GM21619 (cell line): ENCODE results near the gene TEX30.

Experiments used
- ATAC-seq: cut with Tn5 transposase; IDR thresholded peaks from one replicate; pipeline ENCODE4 v1.9.1; 2021; ENCODE audit not compliant: unreplicated experiment

Gene TEX30

GRCh38 chr13:102718746-102719145, 54.8 kb downstream of the TEX30 start:
- no peak for ATAC-seq
